ENCODE data around the gene ARHGEF10L.

ARHGEF10L gene

DNA sequence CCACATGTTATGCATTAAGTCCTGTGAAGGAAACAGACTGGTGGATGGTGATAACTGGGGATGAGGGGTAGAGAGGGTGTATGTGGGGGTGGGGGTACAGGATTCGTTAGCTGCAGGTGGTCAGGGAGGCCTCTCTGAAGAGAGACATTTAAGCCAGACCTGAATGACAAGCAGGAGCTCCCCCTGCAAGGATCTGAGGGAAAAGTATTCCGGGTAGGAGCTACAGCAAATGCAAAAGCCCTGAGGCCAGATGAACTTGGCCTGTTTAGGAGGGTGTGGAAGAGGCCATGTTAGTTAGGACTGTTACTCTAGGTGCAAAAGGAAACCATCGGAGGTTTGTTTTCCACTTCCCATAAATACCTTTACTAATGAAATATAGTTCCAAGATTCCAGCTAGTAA lies 9.9 kb downstream of the ARHGEF10L start:
- H3K4me3 ChIP-seq (ENCODE audit: control insufficient read depth, low read depth, low read length): no peak overlapping the region
- TF ChIP-seq, protein P1, sequence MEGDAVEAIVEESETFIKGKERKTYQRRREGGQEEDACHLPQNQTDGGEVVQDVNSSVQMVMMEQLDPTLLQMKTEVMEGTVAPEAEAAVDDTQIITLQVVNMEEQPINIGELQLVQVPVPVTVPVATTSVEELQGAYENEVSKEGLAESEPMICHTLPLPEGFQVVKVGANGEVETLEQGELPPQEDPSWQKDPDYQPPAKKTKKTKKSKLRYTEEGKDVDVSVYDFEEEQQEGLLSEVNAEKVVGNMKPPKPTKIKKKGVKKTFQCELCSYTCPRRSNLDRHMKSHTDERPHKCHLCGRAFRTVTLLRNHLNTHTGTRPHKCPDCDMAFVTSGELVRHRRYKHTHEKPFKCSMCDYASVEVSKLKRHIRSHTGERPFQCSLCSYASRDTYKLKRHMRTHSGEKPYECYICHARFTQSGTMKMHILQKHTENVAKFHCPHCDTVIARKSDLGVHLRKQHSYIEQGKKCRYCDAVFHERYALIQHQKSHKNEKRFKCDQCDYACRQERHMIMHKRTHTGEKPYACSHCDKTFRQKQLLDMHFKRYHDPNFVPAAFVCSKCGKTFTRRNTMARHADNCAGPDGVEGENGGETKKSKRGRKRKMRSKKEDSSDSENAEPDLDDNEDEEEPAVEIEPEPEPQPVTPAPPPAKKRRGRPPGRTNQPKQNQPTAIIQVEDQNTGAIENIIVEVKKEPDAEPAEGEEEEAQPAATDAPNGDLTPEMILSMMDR (IDR thresholded peaks at IDR 0.05; ENCODE audit: control insufficient read depth, insufficient read depth, low read depth, low read length, missing control alignments): no peak
- DNase-seq (ENCODE audit: low read depth): no peak

DNA sequence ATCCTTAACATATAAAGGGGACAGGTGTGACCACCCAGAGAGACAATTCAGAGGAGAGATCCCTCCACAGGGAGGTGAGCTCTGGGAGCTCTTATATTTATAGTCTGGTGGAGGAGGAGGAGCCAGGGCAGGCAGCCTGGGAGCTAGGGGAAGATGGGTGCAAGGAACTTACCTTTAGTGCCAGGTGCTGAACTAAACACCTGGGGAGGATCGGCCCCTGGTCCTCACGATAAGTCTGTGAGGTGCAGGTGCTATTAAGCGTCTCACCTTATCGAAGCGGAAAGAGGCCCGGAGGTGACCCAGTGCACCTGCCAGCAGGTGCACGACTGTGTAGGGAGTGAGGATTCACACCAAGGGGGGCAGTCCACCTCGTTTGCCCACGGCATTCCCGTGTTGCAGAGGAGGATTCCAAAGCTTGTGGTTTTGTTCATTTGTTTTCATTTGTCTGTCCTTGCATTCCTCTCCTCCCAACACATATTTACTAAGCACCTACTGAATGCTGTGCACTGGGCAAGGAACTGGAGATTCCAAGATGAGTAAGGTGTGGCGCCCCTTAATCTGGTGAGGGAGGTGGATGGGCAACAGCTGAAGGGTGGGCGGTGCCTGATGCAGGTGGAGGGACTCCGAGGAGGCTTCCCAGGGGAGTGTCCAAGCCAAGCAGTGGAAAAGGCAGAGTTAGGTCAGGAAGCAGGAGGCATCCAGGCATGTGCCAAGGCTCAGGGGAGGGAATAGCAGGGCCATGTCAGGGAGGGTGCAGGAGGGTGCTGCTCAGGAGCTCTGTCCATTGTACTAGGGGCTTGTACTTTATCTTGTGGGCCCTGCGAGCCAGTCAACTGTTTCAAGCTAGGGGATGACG lies 11.5 kb downstream of the ARHGEF10L start:
- no peak for DNase-seq (ENCODE audit: low read depth)
- TF ChIP-seq, protein P1 (IDR thresholded peaks at IDR 0.05; ENCODE audit: control insufficient read depth, insufficient read depth, low read depth, low read length, missing control alignments): no peak
- no peak overlapping the region for H3K4me3 ChIP-seq (ENCODE audit: control insufficient read depth, low read depth, low read length)

DNA sequence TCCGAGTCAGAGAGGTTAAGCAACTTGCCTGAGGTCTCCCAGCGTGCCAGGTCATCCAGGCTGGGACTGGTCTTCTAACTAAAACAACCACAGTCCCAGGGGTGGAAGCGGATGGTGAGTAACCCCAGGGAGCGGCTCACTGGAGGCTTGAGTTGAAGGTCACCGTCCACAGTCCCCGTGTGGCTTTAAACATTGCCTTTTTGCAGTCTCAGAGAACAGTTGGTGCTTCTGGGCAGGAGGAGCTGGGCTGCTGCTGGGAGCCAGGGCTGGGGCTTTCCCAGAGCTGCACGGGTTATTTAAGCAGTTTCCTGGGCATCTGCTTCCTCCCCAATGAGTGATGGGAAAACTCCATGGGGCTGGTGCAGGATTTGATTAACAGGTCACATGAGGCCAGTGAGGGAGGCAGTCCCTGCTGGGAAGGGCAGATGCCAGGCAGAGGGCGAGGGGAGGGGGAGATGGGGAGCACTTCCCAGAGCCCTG lies 12.3 kb downstream of the ARHGEF10L start:
- TF ChIP-seq, protein P1 (IDR thresholded peaks at IDR 0.05; ENCODE audit: control insufficient read depth, insufficient read depth, low read depth, low read length, missing control alignments): no peak
- no peak overlapping the region for H3K4me3 ChIP-seq (ENCODE audit: control insufficient read depth, low read depth, low read length)
- DNase-seq (ENCODE audit: low read depth): no peak

DNA sequence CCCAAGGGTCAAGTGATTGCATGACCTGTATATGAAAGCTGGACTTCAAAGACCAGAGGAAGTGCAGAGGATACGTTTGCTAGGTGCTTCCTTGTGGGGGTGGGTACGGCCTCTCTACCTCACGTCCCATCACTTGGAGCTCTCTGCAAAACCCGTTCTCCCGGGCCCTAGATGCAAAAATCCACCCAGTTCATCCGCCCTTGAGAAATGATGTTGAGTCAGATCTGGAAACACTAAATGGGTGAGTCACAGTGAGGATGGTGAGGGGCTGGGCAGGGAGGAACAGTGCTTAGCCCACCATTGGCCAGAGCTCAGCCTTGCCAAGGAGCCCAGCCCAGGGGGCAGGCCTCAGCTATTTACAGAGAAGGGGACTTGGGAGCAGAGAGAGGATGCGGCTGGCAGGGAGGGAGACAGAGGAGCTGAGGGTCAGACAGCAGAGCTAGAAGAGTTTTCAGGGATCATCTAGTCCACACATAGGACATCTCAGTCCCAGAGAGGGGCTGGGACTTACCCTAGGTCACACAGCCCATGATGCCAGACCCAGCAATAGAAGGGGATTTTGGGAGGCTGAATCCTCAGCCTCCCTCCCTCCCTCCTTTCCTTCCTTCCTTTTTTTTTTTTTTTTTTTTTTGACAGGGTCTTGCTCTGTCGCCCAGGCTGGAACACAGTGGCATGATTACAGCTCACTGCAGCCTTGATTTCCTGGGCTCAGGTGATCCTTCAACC lies 14.6 kb downstream of the ARHGEF10L start:
- no peak overlapping the region for H3K4me3 ChIP-seq (ENCODE audit: control insufficient read depth, low read depth, low read length)
- no peak for DNase-seq (ENCODE audit: low read depth)
- TF ChIP-seq, protein P1 (IDR thresholded peaks at IDR 0.05; ENCODE audit: control insufficient read depth, insufficient read depth, low read depth, low read length, missing control alignments): no peak

DNA sequence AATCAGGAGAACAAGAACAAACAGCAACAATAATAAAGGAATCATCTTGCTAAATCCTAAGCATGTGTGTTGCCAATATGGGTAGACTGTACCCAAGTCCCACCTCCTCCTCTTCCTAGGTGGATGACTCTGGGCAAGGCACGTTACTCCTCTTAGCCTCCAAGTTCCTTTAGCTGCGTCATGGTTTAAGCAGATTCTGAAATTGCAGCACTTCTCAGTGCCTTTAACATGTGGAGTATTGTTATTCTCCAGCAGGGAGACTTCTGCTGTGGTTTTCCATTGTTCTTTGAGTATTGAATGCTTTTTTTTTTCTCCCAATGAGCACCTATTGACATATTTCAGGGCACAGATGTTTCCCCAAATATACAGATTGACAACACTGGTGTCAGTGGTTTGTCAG lies 15.5 kb downstream of the ARHGEF10L start:
- TF ChIP-seq, protein P1 (IDR thresholded peaks at IDR 0.05; ENCODE audit: control insufficient read depth, insufficient read depth, low read depth, low read length, missing control alignments): no peak
- DNase-seq (ENCODE audit: low read depth): no peak
- no peak overlapping the region for H3K4me3 ChIP-seq (ENCODE audit: control insufficient read depth, low read depth, low read length)

DNA sequence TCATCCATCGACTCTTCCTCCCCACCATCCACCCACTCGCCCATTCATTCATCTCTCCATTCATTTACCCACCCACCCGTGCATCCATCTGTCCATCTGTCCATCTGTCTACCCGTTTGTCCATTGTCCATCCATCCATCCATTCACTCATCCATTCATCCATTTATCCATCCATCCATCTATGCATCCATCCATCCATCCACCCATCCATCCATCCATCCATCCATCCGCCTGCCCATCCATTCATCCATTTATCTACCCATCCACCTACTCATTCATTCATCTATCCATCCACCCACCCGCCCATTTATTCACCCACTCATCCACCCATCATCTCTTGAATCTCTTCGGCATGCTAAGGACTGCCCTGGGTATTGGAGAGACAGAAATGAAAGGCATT lies 18.5 kb downstream of the ARHGEF10L start:
- TF ChIP-seq, protein P1 (IDR thresholded peaks at IDR 0.05; ENCODE audit: control insufficient read depth, insufficient read depth, low read depth, low read length, missing control alignments): no peak
- H3K4me3 ChIP-seq (ENCODE audit: control insufficient read depth, low read depth, low read length): no peak overlapping the region
- no peak for DNase-seq (ENCODE audit: low read depth)
